Nephron (organoid): ENCODE data around the gene GNB1.

Experiments
- H3K27ac Mint-ChIP-seq, 3 experiments: 2 replicates each; pipeline ENCODE4 v1.8.0; 2020; ENCODE audit warnings: mixed read lengths in 3 of 3, mild to moderate bottlenecking in 2 of 3, moderate library complexity in 1 of 3
- H3K27me3 Mint-ChIP-seq: 2 replicates; pipeline ENCODE4 v1.8.0; 2021; ENCODE audit warnings: low read depth, mild to moderate bottlenecking, moderate library complexity, mixed read lengths
- H3K36me3 Mint-ChIP-seq: 2 replicates; pipeline ENCODE4 v1.8.0; 2020; ENCODE audit warnings: low read depth, mixed read lengths
- H3K4me1 Mint-ChIP-seq: 2 replicates; pipeline ENCODE4 v1.8.0; 2020; ENCODE audit warnings: mixed read lengths
- H3K4me3 Mint-ChIP-seq, 3 experiments: 2 replicates each; pipeline ENCODE4 v1.8.0; 2020; ENCODE audit warnings: mild to moderate bottlenecking in 3 of 3, mixed read lengths in 3 of 3, moderate library complexity in 2 of 3
- H3K9me3 Mint-ChIP-seq: 2 replicates; pipeline ENCODE4 v1.8.0; 2020; ENCODE audit warnings: mixed read lengths
- TF ChIP-seq, protein P1 (sequence below), 3 experiments: fragments of 200-600 bp; sonication (generic); IDR thresholded peaks; one replicate each; pipeline ENCODE4 v1.5.0; 2021; ENCODE audit warnings: antibody characterized with exemption in 3 of 3; ENCODE audit not compliant: unreplicated experiment in 3 of 3

GNB1 gene

DNA sequence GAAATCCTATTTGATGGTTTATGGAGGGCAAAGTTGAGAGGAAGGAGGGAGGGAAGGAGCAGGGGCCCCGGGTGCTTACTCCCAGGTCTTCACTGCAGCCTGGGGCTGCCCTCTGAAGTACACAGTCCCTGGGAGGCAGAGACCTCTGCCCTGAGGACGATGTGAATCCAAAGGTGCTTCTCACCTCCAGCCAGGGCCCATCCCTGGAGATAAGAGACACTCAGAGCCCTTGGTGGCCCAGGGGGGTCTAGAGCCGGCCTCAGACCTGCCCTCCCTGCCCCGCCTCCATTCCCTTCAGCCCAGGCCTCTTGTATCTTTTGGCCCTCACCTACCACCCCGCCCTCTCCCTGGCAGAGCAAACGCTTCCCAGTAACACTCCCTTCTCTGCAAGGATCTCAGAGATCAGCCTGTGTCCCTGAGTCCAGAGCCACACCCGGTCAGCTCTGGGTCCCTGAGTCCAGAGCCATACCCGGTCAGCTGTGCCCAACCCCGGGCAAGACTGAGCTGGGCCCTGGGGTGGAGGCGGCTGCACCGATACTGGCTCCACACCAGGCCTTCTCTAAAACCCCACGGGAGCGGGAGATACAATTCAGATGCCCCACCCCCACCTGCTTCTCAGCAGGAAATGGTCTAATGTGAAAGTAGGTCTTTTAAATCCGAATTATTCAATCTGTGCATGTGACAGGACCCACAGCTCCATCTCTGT is 3.6 kb upstream of the GNB1 start:
- H3K36me3 Mint-ChIP-seq = no peaks in the 10 kb centered on the region
- peak overlapping the region; percentile 59 to 75 (median 62) for H3K4me3 Mint-ChIP-seq
- peaks cover 19% of the 10 kb centered on the region for H3K4me1 Mint-ChIP-seq
- peaks cover 15% of the 10 kb centered on the region for H3K27me3 Mint-ChIP-seq
- H3K9me3 Mint-ChIP-seq = no peaks in the 10 kb centered on the region
- TF ChIP-seq, protein P1, sequence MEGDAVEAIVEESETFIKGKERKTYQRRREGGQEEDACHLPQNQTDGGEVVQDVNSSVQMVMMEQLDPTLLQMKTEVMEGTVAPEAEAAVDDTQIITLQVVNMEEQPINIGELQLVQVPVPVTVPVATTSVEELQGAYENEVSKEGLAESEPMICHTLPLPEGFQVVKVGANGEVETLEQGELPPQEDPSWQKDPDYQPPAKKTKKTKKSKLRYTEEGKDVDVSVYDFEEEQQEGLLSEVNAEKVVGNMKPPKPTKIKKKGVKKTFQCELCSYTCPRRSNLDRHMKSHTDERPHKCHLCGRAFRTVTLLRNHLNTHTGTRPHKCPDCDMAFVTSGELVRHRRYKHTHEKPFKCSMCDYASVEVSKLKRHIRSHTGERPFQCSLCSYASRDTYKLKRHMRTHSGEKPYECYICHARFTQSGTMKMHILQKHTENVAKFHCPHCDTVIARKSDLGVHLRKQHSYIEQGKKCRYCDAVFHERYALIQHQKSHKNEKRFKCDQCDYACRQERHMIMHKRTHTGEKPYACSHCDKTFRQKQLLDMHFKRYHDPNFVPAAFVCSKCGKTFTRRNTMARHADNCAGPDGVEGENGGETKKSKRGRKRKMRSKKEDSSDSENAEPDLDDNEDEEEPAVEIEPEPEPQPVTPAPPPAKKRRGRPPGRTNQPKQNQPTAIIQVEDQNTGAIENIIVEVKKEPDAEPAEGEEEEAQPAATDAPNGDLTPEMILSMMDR (IDR thresholded peaks at IDR 0.05; ENCODE audit: unreplicated experiment in 3 of 3) = no peak
- peak overlapping the region in 2 of 3 experiments; percentile 58 to 88 for H3K27ac Mint-ChIP-seq

DNA sequence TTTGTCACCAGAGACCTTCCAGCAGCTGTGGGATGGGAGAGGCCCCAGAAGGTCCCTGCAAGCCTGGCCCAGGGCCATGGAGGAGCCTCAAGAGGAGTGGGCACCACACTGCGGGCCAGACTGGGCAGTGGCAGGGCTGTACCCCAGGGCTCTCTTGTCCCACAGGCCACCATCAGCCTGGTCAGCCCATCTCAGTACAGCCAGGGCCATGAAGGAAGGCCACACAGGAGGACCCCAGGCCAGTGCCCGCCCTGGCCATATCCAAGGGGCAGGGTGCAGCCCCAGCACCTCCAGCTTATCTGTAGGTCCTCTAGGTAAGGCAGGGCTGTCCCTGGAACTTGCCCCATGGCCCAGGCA is 3.1 kb upstream of the GNB1 start:
- peaks cover 15% of the 10 kb centered on the region for H3K27me3 Mint-ChIP-seq
- no peak overlapping the region for H3K27ac Mint-ChIP-seq

DNA sequence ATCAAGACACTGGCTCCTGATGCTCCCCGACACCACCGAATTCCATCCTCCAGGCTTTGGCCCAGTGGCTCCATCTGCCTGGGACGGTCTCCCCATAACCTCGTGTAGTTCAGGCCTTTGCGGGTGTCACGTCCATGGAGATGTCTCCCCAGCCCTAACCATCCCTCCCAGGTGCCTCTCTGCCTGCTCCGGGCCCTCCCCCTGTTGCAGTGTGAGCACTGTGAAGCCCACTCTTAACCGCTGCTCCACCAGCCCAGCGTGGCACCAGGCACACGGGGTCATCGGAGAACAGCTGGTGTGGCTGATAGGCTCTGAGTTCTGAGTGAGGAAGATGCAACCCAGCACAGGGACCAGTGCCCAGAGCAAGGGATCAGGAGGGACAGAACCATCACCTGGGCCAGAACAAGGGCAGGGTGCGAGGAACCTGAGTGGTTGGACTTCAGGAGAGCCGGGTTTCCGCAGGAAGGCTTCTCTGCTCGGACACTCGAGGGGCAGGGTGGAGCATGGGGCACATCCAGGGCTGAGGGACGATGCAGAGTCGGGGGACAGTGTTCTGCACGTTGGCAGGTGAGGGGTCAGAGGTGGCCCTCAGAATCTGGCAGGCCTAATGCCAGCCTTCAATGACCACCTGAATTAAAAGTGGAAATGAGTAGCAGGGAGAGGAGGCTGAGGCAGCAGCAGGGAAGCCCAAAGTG is 2.6 kb upstream of the GNB1 start:
- peaks cover 6% of the 10 kb centered on the region for H3K36me3 Mint-ChIP-seq
- H3K4me3 Mint-ChIP-seq = peak overlapping the region; percentile 69 to 88 (median 82)
- TF ChIP-seq, protein P1 (IDR thresholded peaks at IDR 0.05; ENCODE audit: unreplicated experiment in 3 of 3) = no peak
- peaks cover 28% of the 10 kb centered on the region for H3K4me1 Mint-ChIP-seq
- no peaks in the 10 kb centered on the region for H3K9me3 Mint-ChIP-seq
- peak overlapping the region in 1 of 3 experiments; percentile 36 for H3K27ac Mint-ChIP-seq
- peaks cover 15% of the 10 kb centered on the region for H3K27me3 Mint-ChIP-seq

More for the DNA sequence above, 3.1 kb upstream of the GNB1 start:
- TF ChIP-seq, protein P1 (IDR thresholded peaks at IDR 0.05; ENCODE audit: unreplicated experiment in 3 of 3) = no peak
- H3K4me1 Mint-ChIP-seq = peaks cover 23% of the 10 kb centered on the region
- peaks cover 4% of the 10 kb centered on the region for H3K36me3 Mint-ChIP-seq
- H3K9me3 Mint-ChIP-seq = no peaks in the 10 kb centered on the region
- H3K4me3 Mint-ChIP-seq = peak overlapping the region in 2 of 3 experiments; percentile 8 to 69

DNA sequence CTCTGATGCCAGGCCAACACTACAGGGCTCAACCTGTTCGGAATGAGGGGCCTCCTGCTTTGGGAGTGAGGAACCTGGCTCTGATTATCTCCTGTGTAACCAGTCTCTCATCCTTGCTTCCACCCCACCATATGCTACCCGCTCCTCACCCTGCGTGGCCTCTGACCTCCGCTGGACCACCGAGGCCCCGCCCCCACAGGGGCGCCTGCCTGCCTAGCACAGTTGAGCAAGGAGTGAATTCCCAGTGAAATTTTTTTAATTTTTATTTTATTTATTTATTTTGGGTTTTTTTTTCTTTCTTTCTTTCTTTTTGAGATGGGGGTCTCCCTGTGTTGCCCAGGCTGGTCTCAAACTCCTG is 1.9 kb upstream of the GNB1 start:
- no peaks in the 10 kb centered on the region for H3K9me3 Mint-ChIP-seq
- H3K4me3 Mint-ChIP-seq = peak overlapping the region; percentile 82 to 90 (median 88)
- H3K4me1 Mint-ChIP-seq = peaks cover 32% of the 10 kb centered on the region
- H3K27me3 Mint-ChIP-seq = peaks cover 15% of the 10 kb centered on the region
- H3K27ac Mint-ChIP-seq = peak overlapping the region; percentile 89 to 92 (median 91)
- H3K36me3 Mint-ChIP-seq = peaks cover 6% of the 10 kb centered on the region
- TF ChIP-seq, protein P1 (IDR thresholded peaks at IDR 0.05; ENCODE audit: unreplicated experiment in 3 of 3) = no peak

DNA sequence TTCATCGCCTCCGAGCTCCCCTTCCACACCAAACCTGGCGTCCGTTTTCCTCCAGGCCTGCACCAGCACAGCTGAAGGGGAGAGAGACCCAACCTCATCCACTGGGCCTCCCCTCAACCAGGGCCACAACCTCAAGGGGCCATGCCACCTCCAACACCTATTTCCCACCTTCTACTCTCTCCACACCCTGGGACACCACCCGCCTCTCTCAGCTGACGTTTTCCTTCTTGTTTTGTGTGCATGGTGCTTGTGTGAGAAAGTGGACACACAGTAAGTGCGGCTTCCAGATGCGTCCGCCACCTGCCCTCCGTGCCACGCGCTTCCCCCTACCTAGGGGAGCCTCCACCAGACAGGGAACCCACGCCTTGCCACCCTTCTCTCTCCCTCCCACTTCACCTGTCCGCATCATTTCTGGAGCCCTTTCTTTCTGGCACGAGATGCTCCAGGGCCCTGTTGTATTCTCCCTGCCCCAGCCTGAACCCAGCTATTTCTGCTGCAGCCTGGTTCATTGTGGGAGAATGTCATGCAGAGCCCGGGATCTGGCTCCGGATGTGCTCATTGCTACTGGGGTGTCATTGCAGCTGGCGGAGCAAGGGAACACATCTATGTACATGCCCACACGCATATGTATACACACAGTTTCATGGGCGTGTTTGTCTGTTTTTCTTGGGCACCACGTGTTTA is 1.3 kb upstream of the GNB1 start:
- Mint-ChIP-seq H3K36me3 (peaks cover 7% of the 10 kb centered on the region), H3K27ac (peak overlapping the region; percentile 89 to 92 (median 91)), H3K4me1 (peaks cover 35% of the 10 kb centered on the region), H3K4me3 (peak overlapping the region; percentile 82 to 90 (median 88)), H3K27me3 (peaks cover 13% of the 10 kb centered on the region), H3K9me3 (no peaks in the 10 kb centered on the region)
- TF ChIP-seq, protein P1 (IDR thresholded peaks at IDR 0.05; ENCODE audit: unreplicated experiment in 3 of 3) = no peak
